ENCODE results near the gene VTN.

VTN gene

GRCh38 chr17:28338056-28338768 is 31.9 kb downstream of the VTN start:
- no peaks in the 10 kb centered on the region for H3K27me3 ChIP-seq (ENCODE audit: low read depth, low read length)
- no peak overlapping the region for H2AFZ ChIP-seq (ENCODE audit: low read depth, low read length)
- no peaks in the 10 kb centered on the region for H3K9me3 ChIP-seq (ENCODE audit: insufficient read depth, low read length)
- no peaks in the 10 kb centered on the region for H4K20me1 ChIP-seq (ENCODE audit: insufficient read depth, low read length)
- H3K9ac ChIP-seq (ENCODE audit: low read length), result no peak overlapping the region
- H3K4me1 ChIP-seq (ENCODE audit: low read length), result peaks cover 15% of the 10 kb centered on the region
- no peak overlapping the region for H3K4me3 ChIP-seq (ENCODE audit: low read length)
- peaks cover 14% of the 10 kb centered on the region for H3K36me3 ChIP-seq (replicated peaks; ENCODE audit: low read depth, low read length)
- H3K27ac ChIP-seq (ENCODE audit: low read length), result no peak overlapping the region
- TF ChIP-seq, protein P1, sequence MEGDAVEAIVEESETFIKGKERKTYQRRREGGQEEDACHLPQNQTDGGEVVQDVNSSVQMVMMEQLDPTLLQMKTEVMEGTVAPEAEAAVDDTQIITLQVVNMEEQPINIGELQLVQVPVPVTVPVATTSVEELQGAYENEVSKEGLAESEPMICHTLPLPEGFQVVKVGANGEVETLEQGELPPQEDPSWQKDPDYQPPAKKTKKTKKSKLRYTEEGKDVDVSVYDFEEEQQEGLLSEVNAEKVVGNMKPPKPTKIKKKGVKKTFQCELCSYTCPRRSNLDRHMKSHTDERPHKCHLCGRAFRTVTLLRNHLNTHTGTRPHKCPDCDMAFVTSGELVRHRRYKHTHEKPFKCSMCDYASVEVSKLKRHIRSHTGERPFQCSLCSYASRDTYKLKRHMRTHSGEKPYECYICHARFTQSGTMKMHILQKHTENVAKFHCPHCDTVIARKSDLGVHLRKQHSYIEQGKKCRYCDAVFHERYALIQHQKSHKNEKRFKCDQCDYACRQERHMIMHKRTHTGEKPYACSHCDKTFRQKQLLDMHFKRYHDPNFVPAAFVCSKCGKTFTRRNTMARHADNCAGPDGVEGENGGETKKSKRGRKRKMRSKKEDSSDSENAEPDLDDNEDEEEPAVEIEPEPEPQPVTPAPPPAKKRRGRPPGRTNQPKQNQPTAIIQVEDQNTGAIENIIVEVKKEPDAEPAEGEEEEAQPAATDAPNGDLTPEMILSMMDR (IDR thresholded peaks at IDR 0.05; ENCODE audit: low read depth, low read length), result no peak
- TF ChIP-seq EZH2phosphoT487 (IDR thresholded peaks at IDR 0.05; ENCODE audit: low read depth), result no peak
- H3K4me2 ChIP-seq (ENCODE audit: low read length), result no peak overlapping the region
- peaks cover 21% of the 10 kb centered on the region for H3K79me2 ChIP-seq (ENCODE audit: low read length)

GRCh38 chr17:28335959-28336871 is 33.9 kb downstream of the VTN start:
- H3K9ac ChIP-seq (ENCODE audit: low read length), result peak overlapping the region; percentile 80
- H3K4me1 ChIP-seq (ENCODE audit: low read length), result peaks cover 15% of the 10 kb centered on the region
- H3K36me3 ChIP-seq (replicated peaks; ENCODE audit: low read depth, low read length), result peaks cover 6% of the 10 kb centered on the region
- no peaks in the 10 kb centered on the region for H3K27me3 ChIP-seq (ENCODE audit: low read depth, low read length)
- no peak for TF ChIP-seq EZH2phosphoT487 (IDR thresholded peaks at IDR 0.05; ENCODE audit: low read depth)
- TF ChIP-seq, protein P1 (IDR thresholded peaks at IDR 0.05; ENCODE audit: low read depth, low read length), result no peak
- peak overlapping the region; percentile 90 for H3K4me2 ChIP-seq (ENCODE audit: low read length)
- H3K27ac ChIP-seq (ENCODE audit: low read length), result peak overlapping the region; percentile 24; the same call in 1 of the 2 replicates
- H3K79me2 ChIP-seq (ENCODE audit: low read length), result peaks cover 21% of the 10 kb centered on the region
- no peaks in the 10 kb centered on the region for H4K20me1 ChIP-seq (ENCODE audit: insufficient read depth, low read length)
- no peaks in the 10 kb centered on the region for H3K9me3 ChIP-seq (ENCODE audit: insufficient read depth, low read length)
- H3K4me3 ChIP-seq (ENCODE audit: low read length), result peak overlapping the region; percentile 82
- H2AFZ ChIP-seq (ENCODE audit: low read depth, low read length), result peak overlapping the region; percentile 49; the same call in 1 of the 2 replicates

GRCh38 chr17:28335201-28335958 is 34.7 kb downstream of the VTN start, which contains the start of the genes IFT20 and TNFAIP1:
Gene IFT20, minus strand, starts transcription at chr17:28335472. Its CDS starts 3,487 bp downstream, at chr17:28331985.
Gene TNFAIP1, plus strand, starts transcription at chr17:28335761. Its CDS starts 3,761 bp downstream, at chr17:28339522.
- H3K36me3 ChIP-seq (replicated peaks; ENCODE audit: low read depth, low read length), result peaks cover 2% of the 10 kb centered on the region
- H3K4me3 ChIP-seq (ENCODE audit: low read length), result peak within 1 kb of the TSS; percentile 82
- H3K4me1 ChIP-seq (ENCODE audit: low read length), result peaks cover 15% of the 10 kb centered on the region
- peak within 1 kb of the TSS; percentile 97 for H3K4me2 ChIP-seq (ENCODE audit: low read length)
- TF ChIP-seq EZH2phosphoT487 (IDR thresholded peaks at IDR 0.05; ENCODE audit: low read depth), result no peak
- TF ChIP-seq, protein P1 (IDR thresholded peaks at IDR 0.05; ENCODE audit: low read depth, low read length), result no peak
- H2AFZ ChIP-seq (ENCODE audit: low read depth, low read length), result peak within 1 kb of the TSS; percentile 49; the same call in 1 of the 2 replicates
- no peaks in the 10 kb centered on the region for H4K20me1 ChIP-seq (ENCODE audit: insufficient read depth, low read length)
- H3K27me3 ChIP-seq (ENCODE audit: low read depth, low read length), result no peaks in the 10 kb centered on the region
- peak within 1 kb of the TSS; percentile 80 for H3K9ac ChIP-seq (ENCODE audit: low read length)
- H3K27ac ChIP-seq (ENCODE audit: low read length), result peak within 1 kb of the TSS; percentile 24; the same call in 1 of the 2 replicates
- H3K9me3 ChIP-seq (ENCODE audit: insufficient read depth, low read length), result no peaks in the 10 kb centered on the region
- H3K79me2 ChIP-seq (ENCODE audit: low read length), result peaks cover 21% of the 10 kb centered on the region
